GM10266 (cell line): ENCODE data around the gene KCNK10.

Source experiments
- DNase-seq: peaks from one replicate; pipeline ENCODE4 v3.0.0; 2012; ENCODE audit errors: extremely low spot score
- TF ChIP-seq, protein P1 (sequence below): IDR thresholded peaks from 2 replicates; pipeline ENCODE4 v1.5.1; 2012; ENCODE audit warnings: mild to moderate bottlenecking, low read depth; ENCODE audit not compliant: control insufficient read depth, insufficient read depth; ENCODE audit errors: missing control alignments

Gene KCNK10

DNA sequence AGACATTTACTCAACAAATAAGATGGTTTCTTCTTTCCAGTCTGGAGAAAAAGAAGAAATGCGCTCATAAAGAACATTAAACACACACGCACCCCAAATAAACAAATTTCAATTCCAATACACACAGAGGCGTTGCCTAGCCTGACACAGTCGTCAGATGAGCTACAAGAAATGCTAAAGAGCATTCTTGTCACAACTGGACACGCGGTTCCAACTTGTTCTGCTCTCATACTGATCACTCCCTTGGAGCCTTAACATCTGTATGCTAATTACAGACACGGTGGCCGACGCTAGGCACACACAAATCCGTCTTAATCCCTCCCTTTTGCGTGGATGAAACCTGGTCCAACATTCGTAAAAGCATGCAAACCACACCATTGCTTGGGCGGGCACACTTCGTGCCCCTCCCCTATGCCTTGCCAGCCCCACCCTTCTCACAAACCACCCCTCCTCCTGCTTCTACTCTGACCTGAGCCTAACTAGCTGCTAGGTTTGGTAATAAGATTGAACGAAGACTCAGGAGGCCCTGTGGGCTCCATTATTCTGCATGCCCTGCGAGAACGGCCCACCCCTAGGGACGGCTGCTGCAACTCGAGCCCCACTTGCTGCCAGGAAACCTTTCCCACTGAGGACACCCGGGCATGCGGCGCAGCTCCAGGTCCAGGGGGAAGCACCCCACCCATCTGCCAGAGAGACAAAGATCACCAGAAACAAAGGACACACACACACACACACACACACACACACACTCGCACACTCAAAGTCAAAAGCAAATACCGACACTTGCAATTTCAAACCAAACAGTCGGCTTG, 1.2 kb downstream of the KCNK10 start:
- DNase-seq: peak; percentile 20
- TF ChIP-seq, protein P1, sequence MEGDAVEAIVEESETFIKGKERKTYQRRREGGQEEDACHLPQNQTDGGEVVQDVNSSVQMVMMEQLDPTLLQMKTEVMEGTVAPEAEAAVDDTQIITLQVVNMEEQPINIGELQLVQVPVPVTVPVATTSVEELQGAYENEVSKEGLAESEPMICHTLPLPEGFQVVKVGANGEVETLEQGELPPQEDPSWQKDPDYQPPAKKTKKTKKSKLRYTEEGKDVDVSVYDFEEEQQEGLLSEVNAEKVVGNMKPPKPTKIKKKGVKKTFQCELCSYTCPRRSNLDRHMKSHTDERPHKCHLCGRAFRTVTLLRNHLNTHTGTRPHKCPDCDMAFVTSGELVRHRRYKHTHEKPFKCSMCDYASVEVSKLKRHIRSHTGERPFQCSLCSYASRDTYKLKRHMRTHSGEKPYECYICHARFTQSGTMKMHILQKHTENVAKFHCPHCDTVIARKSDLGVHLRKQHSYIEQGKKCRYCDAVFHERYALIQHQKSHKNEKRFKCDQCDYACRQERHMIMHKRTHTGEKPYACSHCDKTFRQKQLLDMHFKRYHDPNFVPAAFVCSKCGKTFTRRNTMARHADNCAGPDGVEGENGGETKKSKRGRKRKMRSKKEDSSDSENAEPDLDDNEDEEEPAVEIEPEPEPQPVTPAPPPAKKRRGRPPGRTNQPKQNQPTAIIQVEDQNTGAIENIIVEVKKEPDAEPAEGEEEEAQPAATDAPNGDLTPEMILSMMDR: no peak

DNA sequence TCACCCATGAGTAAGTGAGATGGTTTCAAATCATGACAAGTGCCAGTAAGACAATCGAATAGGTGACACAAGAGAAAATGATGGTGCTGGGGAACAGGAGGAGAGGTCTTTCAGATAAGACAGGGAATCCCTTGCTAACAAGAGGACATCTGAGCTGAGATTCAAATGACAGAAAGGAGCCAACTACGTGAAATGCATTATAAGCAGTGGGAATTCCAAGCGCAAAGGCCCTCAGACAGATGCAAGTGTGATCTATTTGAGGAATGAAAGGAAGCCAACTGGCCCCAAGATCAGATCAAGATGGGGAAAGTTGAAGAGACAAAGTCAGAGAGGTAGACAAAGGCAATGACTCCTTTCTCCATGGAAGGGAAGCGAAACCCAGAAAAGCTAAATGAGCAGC, 4.7 kb downstream of the KCNK10 start:
- no peak for DNase-seq
- TF ChIP-seq, protein P1: no peak

DNA sequence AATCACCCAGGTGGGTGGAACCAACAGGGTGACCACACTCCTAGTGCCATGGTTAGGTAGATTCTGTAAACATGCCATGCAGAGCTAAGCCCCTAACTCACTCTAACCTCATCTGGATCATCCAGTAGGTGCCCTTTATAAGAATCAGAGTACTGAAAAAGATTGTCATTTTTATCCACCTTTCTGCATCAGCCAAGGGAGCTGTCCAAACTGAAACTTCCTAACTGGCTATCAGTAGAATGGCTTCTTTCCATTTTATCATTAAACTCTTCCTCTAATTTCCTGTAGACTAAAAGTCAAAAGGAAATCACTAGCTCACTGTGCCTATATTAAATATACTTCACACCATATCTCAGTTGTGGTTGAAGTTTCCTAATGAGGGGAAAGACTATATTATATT, 6.5 kb downstream of the KCNK10 start:
- TF ChIP-seq, protein P1: no peak
- no peak for DNase-seq

DNA sequence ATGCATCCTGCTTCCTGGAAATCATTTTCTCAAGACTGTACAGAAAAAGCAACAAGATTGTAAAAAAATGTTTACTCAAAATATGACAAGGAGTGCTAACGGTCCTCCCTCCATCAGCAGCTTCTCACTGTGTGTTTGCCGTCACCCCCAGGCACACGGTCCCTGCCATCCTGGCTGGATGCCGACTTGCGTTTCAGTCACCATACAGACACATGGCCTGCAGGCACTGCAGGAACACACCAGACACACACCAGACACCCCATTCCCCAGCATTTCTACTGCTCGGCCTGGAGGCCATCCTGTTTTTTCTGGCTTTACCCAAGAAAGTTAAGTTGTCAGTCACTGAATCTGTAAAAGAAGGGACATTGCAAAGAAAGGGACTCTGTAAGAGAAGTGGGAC, 10.8 kb downstream of the KCNK10 start:
- DNase-seq: no peak
- TF ChIP-seq, protein P1: no peak

DNA sequence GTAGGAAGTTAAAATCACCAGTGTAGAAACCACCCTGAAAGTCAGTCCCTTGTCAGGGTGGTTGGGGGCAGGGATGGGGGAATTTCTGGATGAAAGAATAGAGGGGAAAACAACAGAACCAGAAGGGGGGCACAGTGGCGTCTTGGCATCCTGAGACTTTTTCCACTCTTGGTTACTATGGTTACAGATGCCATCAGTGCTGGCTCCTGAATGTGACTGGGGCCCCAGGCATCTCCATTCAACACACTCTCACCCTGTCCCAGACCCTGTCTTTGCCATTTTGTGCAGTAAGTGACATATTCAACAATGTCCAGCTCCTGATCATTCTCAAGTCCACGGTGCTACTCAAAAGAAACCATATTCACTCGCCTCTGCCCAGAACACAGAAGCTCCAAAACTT, 11.3 kb downstream of the KCNK10 start:
- no peak for DNase-seq
- TF ChIP-seq, protein P1: no peak

DNA sequence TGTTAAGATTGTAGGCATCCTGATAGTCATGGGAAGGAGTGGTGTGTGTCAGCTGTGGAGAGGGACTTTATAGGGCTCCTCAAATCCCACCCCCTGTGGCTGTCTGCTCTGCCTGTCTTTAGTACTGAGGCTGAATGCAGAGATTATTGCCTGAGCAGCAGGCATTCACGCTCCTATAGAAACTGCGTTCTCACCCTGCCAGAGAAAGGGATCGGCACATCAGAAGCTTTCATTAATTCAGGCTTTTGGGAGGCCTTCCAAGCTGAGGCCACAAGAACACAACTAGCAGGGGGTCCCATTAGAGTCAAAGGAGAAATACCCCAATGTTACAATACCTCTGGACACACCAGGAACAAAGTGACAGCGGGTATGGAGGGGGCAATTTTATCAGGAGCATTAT, 12.6 kb downstream of the KCNK10 start:
- TF ChIP-seq, protein P1: no peak
- DNase-seq: no peak

DNA sequence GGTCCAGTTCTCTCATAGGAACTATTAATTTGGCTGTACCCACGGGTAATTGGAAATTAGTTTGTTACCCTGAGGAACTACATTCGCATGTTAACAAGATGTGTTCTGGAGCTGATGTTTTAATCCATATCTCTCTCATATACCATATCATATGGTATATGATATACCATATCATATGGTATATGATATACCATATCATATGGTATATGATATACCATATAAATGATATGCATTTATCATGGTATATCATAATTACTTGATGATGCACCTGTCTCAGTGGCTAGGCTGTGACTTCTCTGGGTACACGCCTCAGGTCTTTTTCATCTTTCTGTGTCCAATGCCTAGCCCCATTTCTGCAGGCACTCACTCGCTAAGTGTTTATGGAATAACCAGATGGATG, 13.0 kb downstream of the KCNK10 start:
- TF ChIP-seq, protein P1: no peak
- DNase-seq: no peak
